ENCODE measurements around the gene MTA3. TPM values are rescaled to one million over a fixed set of nuclear protein-coding genes. Genes with fewer than 3 reads are reported as not detected.

The MTA3 gene
- total and polyA plus RNA-seq, 2 of the 8 experiments (the other 6 are each of a cell fraction or from before 2014, with no cell fraction given): 125 to 184 TPM

DNA sequence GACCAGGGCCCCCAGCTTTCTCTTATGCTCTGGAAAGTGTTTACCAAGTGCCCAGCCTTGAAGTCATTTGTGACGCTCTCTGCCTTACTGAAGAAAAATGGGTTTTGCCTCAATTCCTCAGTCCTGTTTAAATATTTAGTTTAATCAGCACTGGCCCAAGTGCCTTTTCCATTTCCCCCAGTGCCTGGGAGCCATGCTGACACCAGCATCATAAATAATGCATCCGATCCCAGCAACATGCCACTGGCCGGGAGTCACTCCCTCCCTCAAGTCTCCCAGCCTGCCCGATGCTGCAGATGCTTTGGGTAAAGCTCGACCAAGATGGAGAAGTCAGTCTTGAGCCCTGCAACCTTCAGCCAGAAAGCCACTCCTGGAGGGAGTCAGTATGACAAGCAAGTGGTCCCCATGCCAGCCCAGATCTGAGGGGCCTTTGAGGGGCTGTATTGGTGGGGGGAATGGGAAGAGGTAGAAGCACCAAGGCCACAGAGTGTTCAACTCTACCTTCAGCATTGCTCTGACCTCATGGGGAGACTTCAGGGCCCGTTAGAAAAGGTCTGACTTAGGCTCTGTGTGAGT is 12.0 kb upstream of the MTA3 start:
- no peak overlapping the region for H3K56ac ChIP-seq (replicated peaks; ENCODE audit: insufficient read length, low read depth, low read length)
- 82% methylated on average over 6 of the region's 6 CpGs; no CpG with 5 or more reads in 1 of the 2 experiments for WGBS, 2 experiments (ENCODE audit: extremely low coverage in 1 of 2, insufficient coverage in 1 of 2, insufficient read length in 1 of 2, insufficient replicate concordance in 2 of 2, low coverage in 1 of 2, low lambda C conversion rate in 2 of 2, missing lambda C conversion rate in 1 of 2)
- H3K27ac ChIP-seq (ENCODE audit: low read depth, low read length): no peak overlapping the region
- H4K8ac ChIP-seq (ENCODE audit: extremely low read depth, insufficient read depth, low read length): no peak overlapping the region
- H2BK15ac ChIP-seq (ENCODE audit: low read length): peak overlapping the region; percentile 12; the same call in 1 of the 2 replicates
- H3K36me3 ChIP-seq (ENCODE audit: control insufficient read depth in 2 of 4, insufficient read depth in 4 of 4, low read length in 3 of 4): no peaks in the 10 kb centered on the region
- H2BK120ac ChIP-seq (replicated peaks; ENCODE audit: low read depth, low read length): peak overlapping the region; percentile 87
- H3K9me3 ChIP-seq (ENCODE audit: insufficient read depth in 2 of 2, low read depth in 1 of 2, low read length in 1 of 2): no peaks in the 10 kb centered on the region
- no peak overlapping the region; a peak in 1 of 7 replicates for H3K9ac ChIP-seq (replicated peaks in 1 of 4; ENCODE audit: extremely low read depth in 1 of 4, low read depth in 3 of 4, low read length in 3 of 4)
- FAIRE-seq (no peak), DNase-seq (ENCODE audit: low read depth in 1 of 2, low spot score in 2 of 2) (no peak)
- no peak overlapping the region for H3K4me2 ChIP-seq (ENCODE audit: insufficient read depth in 1 of 2, low read depth in 2 of 2, low read length in 2 of 2)
- CTCF ChIA-PET (ENCODE audit: partially characterized antibody): interaction anchor here (0.7 to 2.0 kb wide), 3 partner anchors 9 to 42 kb away, joined by 3 to 9 read pairs (median 7); no protein-coding TSS in a partner anchor
- H4K20me1 ChIP-seq (replicated peaks in 1 of 2; ENCODE audit: control insufficient read depth in 1 of 2, insufficient read depth in 2 of 2, low read length in 2 of 2): no peaks in the 10 kb centered on the region
- no peaks in the 10 kb centered on the region for H3K27me3 ChIP-seq (replicated peaks in 1 of 4; ENCODE audit: control insufficient read depth in 3 of 4, extremely low read depth in 1 of 4, insufficient read depth in 3 of 4, low read length in 3 of 4)
- no peaks in the 10 kb centered on the region for H3K23me2 ChIP-seq (ENCODE audit: low read depth, low read length)
- H3K79me2 ChIP-seq (ENCODE audit: control insufficient read depth in 1 of 2, insufficient read depth in 2 of 2, low read length in 2 of 2): no peaks in the 10 kb centered on the region
- H2AK5ac ChIP-seq (ENCODE audit: low read depth, low read length): 0 out of 2 replicates have a peak overlapping the region, but pooled peaks have one; percentile 1
- no peaks in the 10 kb centered on the region for H3K79me1 ChIP-seq (ENCODE audit: low read depth, low read length)
- H3K14ac ChIP-seq (ENCODE audit: insufficient read length): no peak overlapping the region
- no peak overlapping the region for H3K4me3 ChIP-seq (ENCODE audit: extremely low read depth in 1 of 4, insufficient read depth in 2 of 4, low read depth in 3 of 4, low read length in 4 of 4)
- peak overlapping the region; percentile 6 for H3K4ac ChIP-seq (replicated peaks; ENCODE audit: insufficient read length, low read depth, low read length)
- H2BK12ac ChIP-seq (ENCODE audit: low read depth, low read length): peak overlapping the region; percentile 10; the same call in 1 of the 2 replicates
- H4K5ac ChIP-seq (ENCODE audit: insufficient read length, low read depth, low read length): peak overlapping the region; percentile 59
- no peak overlapping the region for H3K23ac ChIP-seq (ENCODE audit: insufficient read length)
- H2AFZ ChIP-seq (ENCODE audit: low read length): no peak overlapping the region
- peak overlapping the region; percentile 67 for H2BK20ac ChIP-seq (ENCODE audit: low read length)
- peak overlapping the region; percentile 12; the same call in 1 of the 2 replicates for H2BK5ac ChIP-seq (ENCODE audit: low read depth, low read length)
- H3K18ac ChIP-seq (ENCODE audit: extremely low read depth, low read length): peak overlapping the region; percentile 75
- H3K4me1 ChIP-seq (replicated peaks in 1 of 4; ENCODE audit: control insufficient read depth in 3 of 4, insufficient read depth in 4 of 4, low read length in 3 of 4): peaks cover 2 to 27% (median 11%) of the 10 kb centered on the region in 4 experiments
- H4K91ac ChIP-seq (replicated peaks; ENCODE audit: insufficient read length, low read length): peak overlapping the region; percentile 13
- POLR2A ChIA-PET (ENCODE audit: partially characterized antibody): interaction anchor here (0.9 to 2.3 kb wide), 4 partner anchors 10 to 21 kb away, joined by 4 to 10 read pairs (median 5); no protein-coding TSS in a partner anchor
- TF ChIP-seq, protein P1, sequence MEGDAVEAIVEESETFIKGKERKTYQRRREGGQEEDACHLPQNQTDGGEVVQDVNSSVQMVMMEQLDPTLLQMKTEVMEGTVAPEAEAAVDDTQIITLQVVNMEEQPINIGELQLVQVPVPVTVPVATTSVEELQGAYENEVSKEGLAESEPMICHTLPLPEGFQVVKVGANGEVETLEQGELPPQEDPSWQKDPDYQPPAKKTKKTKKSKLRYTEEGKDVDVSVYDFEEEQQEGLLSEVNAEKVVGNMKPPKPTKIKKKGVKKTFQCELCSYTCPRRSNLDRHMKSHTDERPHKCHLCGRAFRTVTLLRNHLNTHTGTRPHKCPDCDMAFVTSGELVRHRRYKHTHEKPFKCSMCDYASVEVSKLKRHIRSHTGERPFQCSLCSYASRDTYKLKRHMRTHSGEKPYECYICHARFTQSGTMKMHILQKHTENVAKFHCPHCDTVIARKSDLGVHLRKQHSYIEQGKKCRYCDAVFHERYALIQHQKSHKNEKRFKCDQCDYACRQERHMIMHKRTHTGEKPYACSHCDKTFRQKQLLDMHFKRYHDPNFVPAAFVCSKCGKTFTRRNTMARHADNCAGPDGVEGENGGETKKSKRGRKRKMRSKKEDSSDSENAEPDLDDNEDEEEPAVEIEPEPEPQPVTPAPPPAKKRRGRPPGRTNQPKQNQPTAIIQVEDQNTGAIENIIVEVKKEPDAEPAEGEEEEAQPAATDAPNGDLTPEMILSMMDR (IDR thresholded peaks at IDR 0.05; ENCODE audit: control extremely low read depth in 1 of 3, insufficient read depth in 1 of 3, low read depth in 1 of 3, low read length in 3 of 3): no peak
- TF ChIP-seq GTF2F1 (IDR thresholded peaks at IDR 0.05; ENCODE audit: borderline replicate concordance, low read depth, low read length): no peak
- TF ChIP-seq RXRA (IDR thresholded peaks at IDR 0.05; ENCODE audit: insufficient read depth, low read depth, low read length): no peak
- no peak for TF ChIP-seq RAD21 (IDR thresholded peaks at IDR 0.05 in 1 of 2, conservative IDR thresholded peaks at IDR 0.05 in 1 of 2; ENCODE audit: low read depth in 2 of 2, low read length in 2 of 2)
- TF ChIP-seq EGR1 (IDR thresholded peaks at IDR 0.05; ENCODE audit: borderline replicate concordance, low read depth, low read length): no peak
- no peak for TF ChIP-seq TAF1 (IDR thresholded peaks at IDR 0.05; ENCODE audit: low read depth, low read length)
- no peak for TF ChIP-seq SP1 (IDR thresholded peaks at IDR 0.05; ENCODE audit: low read depth, low read length)
- no peak for TF ChIP-seq SRF (IDR thresholded peaks at IDR 0.05; ENCODE audit: low read depth, low read length)
- TF ChIP-seq CTBP2 (IDR thresholded peaks at IDR 0.05; ENCODE audit: borderline replicate concordance, insufficient read depth, insufficient read length, low read length): no peak
- no peak for TF ChIP-seq CREB1 (IDR thresholded peaks at IDR 0.05)

Measured in H1 (cell line).